Measurements from ENCODE around the gene PTCSC3. TPM values are rescaled to one million over a fixed set of nuclear protein-coding genes. Genes with fewer than 3 reads are reported as not detected.

PTCSC3 gene
- polyA plus RNA-seq, 3 donors: not detected

DNA sequence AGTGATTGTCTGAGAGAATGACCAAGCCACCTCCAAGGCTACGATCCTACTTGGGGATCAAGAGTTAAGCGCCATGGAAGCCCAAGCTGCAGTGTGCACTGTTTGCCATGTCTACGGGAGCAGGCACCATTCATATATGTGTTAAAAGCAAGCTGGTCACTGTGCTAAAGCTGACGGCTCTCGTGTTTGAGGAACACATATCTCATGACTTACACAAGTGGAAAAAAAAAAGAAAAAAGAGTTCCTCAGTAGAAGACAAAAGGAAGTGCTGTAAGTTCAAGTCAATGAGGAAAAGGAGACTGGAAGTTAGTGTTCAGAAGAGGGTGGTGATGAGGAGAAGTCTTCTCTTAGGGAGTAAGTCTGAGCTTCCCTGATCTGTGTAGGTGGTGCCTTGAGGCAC lies 4.9 kb upstream of the PTCSC3 start:
- no peak overlapping the region for H2AFZ ChIP-seq (ENCODE audit: insufficient read depth, low read depth, low read length, poor library complexity, severe bottlenecking)
- WGBS (ENCODE audit: insufficient coverage): 51% methylated on average over 4 of the region's 5 CpGs
- H3K27ac ChIP-seq (ENCODE audit: low read depth in 1 of 2, low read length in 2 of 2): no peak overlapping the region
- H3K9ac ChIP-seq (ENCODE audit: insufficient read depth, low read length, poor library complexity, severe bottlenecking): no peak overlapping the region
- no peaks in the 10 kb centered on the region for H3K9me3 ChIP-seq (replicated peaks in 1 of 2; ENCODE audit: control insufficient read depth in 1 of 2, insufficient read depth in 1 of 2, low read length in 2 of 2)
- Mint-ChIP-seq H3K27me3 (ENCODE audit: low read depth in 3 of 3) (peaks cover 0 to 3% (median 2%) of the 10 kb centered on the region in 3 donors), H3K4me1 (no peaks in the 10 kb centered on the region), H3K27ac (no peak overlapping the region), H3K9me3 (peaks cover 0 to 12% (median 2%) of the 10 kb centered on the region in 7 donors), H3K4me3 (no peak overlapping the region), H3K36me3 (no peaks in the 10 kb centered on the region)
- no peaks in the 10 kb centered on the region for H4K20me1 ChIP-seq (ENCODE audit: insufficient read depth, low read length)
- no peaks in the 10 kb centered on the region for H3K4me1 ChIP-seq (ENCODE audit: control insufficient read depth in 1 of 2, insufficient read depth in 2 of 2, low read length in 2 of 2)
- no peaks in the 10 kb centered on the region for H3K36me3 ChIP-seq (replicated peaks in 1 of 2; ENCODE audit: control insufficient read depth in 1 of 2, insufficient read depth in 2 of 2, low read length in 2 of 2)
- no peak for DNase-seq
- no peaks in the 10 kb centered on the region for H3K27me3 ChIP-seq (ENCODE audit: control insufficient read depth in 2 of 2, insufficient read depth in 2 of 2, low read length in 2 of 2)
- H3K4me3 ChIP-seq (replicated peaks in 1 of 3; ENCODE audit: low read depth in 2 of 3, low read length in 3 of 3): no peak overlapping the region
- TF ChIP-seq, protein P1, sequence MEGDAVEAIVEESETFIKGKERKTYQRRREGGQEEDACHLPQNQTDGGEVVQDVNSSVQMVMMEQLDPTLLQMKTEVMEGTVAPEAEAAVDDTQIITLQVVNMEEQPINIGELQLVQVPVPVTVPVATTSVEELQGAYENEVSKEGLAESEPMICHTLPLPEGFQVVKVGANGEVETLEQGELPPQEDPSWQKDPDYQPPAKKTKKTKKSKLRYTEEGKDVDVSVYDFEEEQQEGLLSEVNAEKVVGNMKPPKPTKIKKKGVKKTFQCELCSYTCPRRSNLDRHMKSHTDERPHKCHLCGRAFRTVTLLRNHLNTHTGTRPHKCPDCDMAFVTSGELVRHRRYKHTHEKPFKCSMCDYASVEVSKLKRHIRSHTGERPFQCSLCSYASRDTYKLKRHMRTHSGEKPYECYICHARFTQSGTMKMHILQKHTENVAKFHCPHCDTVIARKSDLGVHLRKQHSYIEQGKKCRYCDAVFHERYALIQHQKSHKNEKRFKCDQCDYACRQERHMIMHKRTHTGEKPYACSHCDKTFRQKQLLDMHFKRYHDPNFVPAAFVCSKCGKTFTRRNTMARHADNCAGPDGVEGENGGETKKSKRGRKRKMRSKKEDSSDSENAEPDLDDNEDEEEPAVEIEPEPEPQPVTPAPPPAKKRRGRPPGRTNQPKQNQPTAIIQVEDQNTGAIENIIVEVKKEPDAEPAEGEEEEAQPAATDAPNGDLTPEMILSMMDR (IDR thresholded peaks at IDR 0.05): no peak
- intact Hi-C loops (cut with micrococcal nuclease): no loop called here
- H3K4me2 ChIP-seq (replicated peaks; ENCODE audit: extremely low read depth, low read length, poor library complexity, severe bottlenecking): no peak overlapping the region
- no peaks in the 10 kb centered on the region for H3K79me2 ChIP-seq (ENCODE audit: insufficient read depth, low read length)

DNA sequence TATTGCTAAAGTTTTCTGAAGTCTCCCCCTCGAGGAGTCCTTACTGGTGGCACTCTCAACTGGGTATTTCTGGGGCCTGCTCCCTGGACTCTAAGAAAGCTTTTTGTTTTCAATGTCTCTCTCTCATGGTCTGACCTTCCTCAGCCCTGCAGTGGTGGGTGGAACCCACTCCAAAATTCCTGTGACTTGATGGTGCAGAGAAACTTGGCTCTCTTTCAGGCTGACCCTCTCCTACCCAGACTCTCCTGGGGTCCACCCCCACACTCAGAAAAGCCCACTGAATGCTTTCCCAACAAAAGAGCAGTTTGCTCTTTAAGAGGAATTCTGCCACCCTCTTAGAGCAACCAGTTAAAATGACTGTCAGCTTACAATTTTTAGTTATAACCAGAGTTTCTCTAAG lies 967 bp upstream of the PTCSC3 start:
- 100% methylated on average over 1 of the region's 1 CpG for WGBS (ENCODE audit: insufficient coverage)
- Mint-ChIP-seq H3K36me3 (no peaks in the 10 kb centered on the region), H3K27me3 (ENCODE audit: low read depth in 3 of 3) (peaks cover 2 to 3% (median 2%) of the 10 kb centered on the region in 3 donors)

More for the DNA sequence above, 967 bp upstream of the PTCSC3 start:
- no peak overlapping the region for H2AFZ ChIP-seq (ENCODE audit: insufficient read depth, low read depth, low read length, poor library complexity, severe bottlenecking)
- no peak overlapping the region for H3K27ac ChIP-seq (ENCODE audit: low read depth in 1 of 2, low read length in 2 of 2)
- Mint-ChIP-seq H3K4me3 (no peak overlapping the region), H3K4me1 (no peaks in the 10 kb centered on the region), H3K27ac (no peak overlapping the region), H3K9me3 (peaks cover 0 to 6% (median 1%) of the 10 kb centered on the region in 7 donors)
- intact Hi-C loops (cut with micrococcal nuclease): no loop called here
- no peaks in the 10 kb centered on the region for H3K27me3 ChIP-seq (ENCODE audit: control insufficient read depth in 2 of 2, insufficient read depth in 2 of 2, low read length in 2 of 2)
- no peaks in the 10 kb centered on the region for H3K36me3 ChIP-seq (replicated peaks in 1 of 2; ENCODE audit: control insufficient read depth in 1 of 2, insufficient read depth in 2 of 2, low read length in 2 of 2)
- DNase-seq: no peak
- TF ChIP-seq, protein P1 (IDR thresholded peaks at IDR 0.05): no peak
- no peaks in the 10 kb centered on the region for H4K20me1 ChIP-seq (ENCODE audit: insufficient read depth, low read length)
- H3K9me3 ChIP-seq (replicated peaks in 1 of 2; ENCODE audit: control insufficient read depth in 1 of 2, insufficient read depth in 1 of 2, low read length in 2 of 2): no peaks in the 10 kb centered on the region
- H3K79me2 ChIP-seq (ENCODE audit: insufficient read depth, low read length): no peaks in the 10 kb centered on the region
- no peak overlapping the region for H3K4me2 ChIP-seq (replicated peaks; ENCODE audit: extremely low read depth, low read length, poor library complexity, severe bottlenecking)
- no peaks in the 10 kb centered on the region for H3K4me1 ChIP-seq (ENCODE audit: control insufficient read depth in 1 of 2, insufficient read depth in 2 of 2, low read length in 2 of 2)
- H3K9ac ChIP-seq (ENCODE audit: insufficient read depth, low read length, poor library complexity, severe bottlenecking): no peak overlapping the region
- no peak overlapping the region for H3K4me3 ChIP-seq (replicated peaks in 1 of 3; ENCODE audit: low read depth in 2 of 3, low read length in 3 of 3)
